GM23248 (cell line): ENCODE measurements around the gene ATP5PO.

Source experiments
- EZH2 ChIP-seq: fragments of 200-600 bp; sonication (generic); IDR thresholded peaks from 2 replicates; pipeline ENCODE4 v1.6.1; 2018; ENCODE audit warnings: antibody characterized with exemption, mild to moderate bottlenecking; ENCODE audit not compliant: insufficient read depth, poor library complexity, severe bottlenecking
- EZH2phosphoT487 ChIP-seq: fragments of 200-600 bp; sonication (generic); IDR thresholded peaks from 2 replicates; pipeline ENCODE4 v1.6.1; 2018; ENCODE audit warnings: antibody characterized with exemption, moderate library complexity, mild to moderate bottlenecking, low read depth; ENCODE audit not compliant: insufficient read depth

DNA sequence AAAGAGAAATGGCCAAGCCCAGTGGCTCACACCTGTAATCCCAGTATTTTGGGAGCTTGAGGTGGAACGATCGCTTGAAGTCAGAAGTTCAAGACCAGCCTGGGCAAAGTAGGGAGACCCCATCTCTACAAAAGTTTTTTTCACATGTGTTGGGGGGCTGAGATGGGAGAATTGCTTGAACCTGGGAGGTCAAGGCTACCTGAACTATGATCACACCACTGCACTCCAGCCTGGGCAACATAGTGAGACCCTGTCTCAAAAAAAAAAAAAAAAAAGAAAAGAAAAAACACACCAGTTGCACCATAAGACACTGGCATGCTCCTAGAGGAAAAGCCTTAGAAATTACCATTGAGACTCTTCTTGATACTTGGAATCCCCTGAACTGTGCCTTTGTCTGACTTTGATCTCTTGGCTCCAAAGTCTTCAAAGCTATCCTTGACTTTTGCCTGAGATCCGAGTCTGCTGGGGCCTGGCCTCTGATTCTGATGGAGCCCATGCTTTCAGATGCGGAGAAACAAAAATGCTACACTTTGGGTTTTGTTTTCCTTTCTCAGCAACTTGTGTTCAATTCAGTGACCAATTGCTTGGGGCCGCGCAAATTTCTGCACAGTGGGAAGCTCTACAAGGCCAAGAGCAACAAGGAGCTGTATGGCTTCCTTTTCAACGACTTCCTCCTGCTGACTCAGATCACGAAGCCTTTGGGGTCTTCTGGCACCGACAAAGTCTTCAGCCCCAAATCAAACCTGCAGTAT is 33.7 kb downstream of the ATP5PO start:
- no peak for TF ChIP-seq EZH2phosphoT487
- no peak for TF ChIP-seq EZH2
